ENCODE measurements around the gene GUCY1B1. TPM values are rescaled to one million over a fixed set of nuclear protein-coding genes. Genes with fewer than 3 reads are reported as not detected.

GUCY1B1 gene
- total RNA-seq, 4 donors from 2014 or later = 5.5 to 12.9 (median 9.5) TPM

- no peak for TF ChIP-seq CTCF (IDR thresholded peaks at IDR 0.05; ENCODE audit: low read depth)
These were observed 34.1 kb upstream of the GUCY1B1 start for GRCh38 chr4:155724731-155725130.

GRCh38 chr4:155734065-155734464 lies 24.8 kb upstream of the GUCY1B1 start:
- TF ChIP-seq CTCF (IDR thresholded peaks at IDR 0.05; ENCODE audit: low read depth) = no peak

- TF ChIP-seq CTCF (IDR thresholded peaks at IDR 0.05; ENCODE audit: low read depth) = no peak
These were observed 23.9 kb upstream of the GUCY1B1 start for GRCh38 chr4:155734951-155735350.

GRCh38 chr4:155735496-155735895 lies 23.3 kb upstream of the GUCY1B1 start:
- TF ChIP-seq CTCF (IDR thresholded peaks at IDR 0.05; ENCODE audit: low read depth) = no peak

GRCh38 chr4:155738548-155738947 lies 20.3 kb upstream of the GUCY1B1 start:
- no peak for TF ChIP-seq CTCF (IDR thresholded peaks at IDR 0.05; ENCODE audit: low read depth)

- no peak for TF ChIP-seq CTCF (IDR thresholded peaks at IDR 0.05; ENCODE audit: low read depth)
These were observed 17.3 kb upstream of the GUCY1B1 start for GRCh38 chr4:155741546-155741945.

- TF ChIP-seq CTCF (IDR thresholded peaks at IDR 0.05; ENCODE audit: low read depth) = no peak
These were observed 16.4 kb upstream of the GUCY1B1 start for GRCh38 chr4:155742310-155743015.
